Measurements from ENCODE around the gene TLDC2. TPM values are rescaled to one million over a fixed set of nuclear protein-coding genes. Genes with fewer than 3 reads are reported as not detected.

Gene TLDC2
- total RNA-seq, 1 experiment from 2014 or later: not detected

DNA sequence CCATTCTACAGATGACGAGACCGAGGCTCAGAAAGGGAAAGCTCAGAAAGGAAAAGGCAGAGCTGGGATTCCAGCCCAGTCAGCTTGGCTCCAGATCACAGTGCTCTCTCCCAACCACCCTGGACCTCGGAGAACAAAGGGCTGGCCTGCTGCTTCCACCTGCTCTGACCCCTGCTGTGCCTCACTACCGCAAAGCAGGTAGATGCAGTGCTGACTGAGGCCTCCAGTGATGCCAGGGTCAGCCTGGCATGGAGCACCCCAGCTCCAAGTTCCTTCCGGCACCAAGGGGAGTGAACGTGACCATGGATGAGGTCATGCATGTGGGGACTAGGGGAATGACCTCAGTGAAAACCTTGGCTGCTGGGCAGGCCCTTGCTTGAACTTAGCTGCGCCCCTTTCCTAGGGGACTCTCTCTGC, 20.7 kb upstream of the TLDC2 start:
- Histone ChIP-seq H3K27me3 (replicated peaks; ENCODE audit: control insufficient read depth, insufficient read depth, low read length) (no peaks in the 10 kb centered on the region), H3K36me3 (ENCODE audit: control insufficient read depth, insufficient read depth, low read length) (no peaks in the 10 kb centered on the region), H3K4me1 (no peaks in the 10 kb centered on the region), H3K4me3 (ENCODE audit: low read depth, low read length) (no peak overlapping the region), H3K9me3 (peaks cover 4% of the 10 kb centered on the region)
- BruUV-seq (replicated peaks): no TSS peak
- no peaks in the 10 kb centered on the region for H3K9me3 Mint-ChIP-seq (ENCODE audit: unreplicated experiment)
- no peak for DNase-seq
- intact Hi-C loops (cut with micrococcal nuclease; ENCODE audit: unreplicated experiment): no loop called here
- ChIA-PET POLR2A (no interaction called here), CTCF (interaction anchor here (1.9 kb wide), 1 partner anchor 8 kb away, joined by 11 read pairs; a partner anchor contains a TSS)
- TF ChIP-seq, protein P1, sequence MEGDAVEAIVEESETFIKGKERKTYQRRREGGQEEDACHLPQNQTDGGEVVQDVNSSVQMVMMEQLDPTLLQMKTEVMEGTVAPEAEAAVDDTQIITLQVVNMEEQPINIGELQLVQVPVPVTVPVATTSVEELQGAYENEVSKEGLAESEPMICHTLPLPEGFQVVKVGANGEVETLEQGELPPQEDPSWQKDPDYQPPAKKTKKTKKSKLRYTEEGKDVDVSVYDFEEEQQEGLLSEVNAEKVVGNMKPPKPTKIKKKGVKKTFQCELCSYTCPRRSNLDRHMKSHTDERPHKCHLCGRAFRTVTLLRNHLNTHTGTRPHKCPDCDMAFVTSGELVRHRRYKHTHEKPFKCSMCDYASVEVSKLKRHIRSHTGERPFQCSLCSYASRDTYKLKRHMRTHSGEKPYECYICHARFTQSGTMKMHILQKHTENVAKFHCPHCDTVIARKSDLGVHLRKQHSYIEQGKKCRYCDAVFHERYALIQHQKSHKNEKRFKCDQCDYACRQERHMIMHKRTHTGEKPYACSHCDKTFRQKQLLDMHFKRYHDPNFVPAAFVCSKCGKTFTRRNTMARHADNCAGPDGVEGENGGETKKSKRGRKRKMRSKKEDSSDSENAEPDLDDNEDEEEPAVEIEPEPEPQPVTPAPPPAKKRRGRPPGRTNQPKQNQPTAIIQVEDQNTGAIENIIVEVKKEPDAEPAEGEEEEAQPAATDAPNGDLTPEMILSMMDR (IDR thresholded peaks at IDR 0.05; ENCODE audit: insufficient read depth in 1 of 2, low read depth in 1 of 2, low read length in 1 of 2, severe bottlenecking in 1 of 2, unreplicated experiment in 1 of 2): no peak
- no peak overlapping the region for H3K4me3 Mint-ChIP-seq (ENCODE audit: unreplicated experiment)
- no peak overlapping the region for H3K27ac Mint-ChIP-seq (ENCODE audit: unreplicated experiment)
- H3K4me1 Mint-ChIP-seq (ENCODE audit: low read depth, unreplicated experiment): peaks cover 3% of the 10 kb centered on the region
- H3K27me3 Mint-ChIP-seq (ENCODE audit: insufficient read depth, unreplicated experiment): no peaks in the 10 kb centered on the region
- no peaks in the 10 kb centered on the region for H3K36me3 Mint-ChIP-seq (ENCODE audit: insufficient read depth, unreplicated experiment)

DNA sequence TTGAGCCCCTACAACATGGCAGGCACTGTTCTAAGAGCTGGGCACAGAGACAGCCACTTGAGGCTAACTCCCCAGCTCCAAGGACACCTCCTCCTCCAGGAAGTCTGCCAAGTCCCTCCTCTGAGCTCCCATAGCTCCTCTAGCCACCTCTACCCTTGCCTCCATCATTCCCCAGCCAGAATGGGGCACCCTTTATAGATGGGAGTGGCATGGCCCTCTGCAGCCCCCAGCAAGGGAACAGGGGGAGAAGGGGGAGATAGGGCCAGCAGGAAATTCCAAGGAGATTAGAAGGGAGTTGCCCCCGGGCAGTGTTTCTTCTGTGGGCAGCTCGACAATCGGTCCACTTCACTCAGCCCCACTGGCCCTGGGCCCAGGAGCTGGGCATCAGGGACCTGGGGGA, 19.7 kb upstream of the TLDC2 start:
- Mint-ChIP-seq H3K27me3 (ENCODE audit: insufficient read depth, unreplicated experiment) (no peaks in the 10 kb centered on the region), H3K9me3 (ENCODE audit: unreplicated experiment) (no peaks in the 10 kb centered on the region), H3K4me1 (ENCODE audit: low read depth, unreplicated experiment) (peaks cover 6% of the 10 kb centered on the region), H3K27ac (ENCODE audit: unreplicated experiment) (no peak overlapping the region), H3K36me3 (ENCODE audit: insufficient read depth, unreplicated experiment) (no peaks in the 10 kb centered on the region), H3K4me3 (ENCODE audit: unreplicated experiment) (no peak overlapping the region)
- intact Hi-C loops (cut with micrococcal nuclease; ENCODE audit: unreplicated experiment): no loop called here
- Histone ChIP-seq H3K27me3 (replicated peaks; ENCODE audit: control insufficient read depth, insufficient read depth, low read length) (no peaks in the 10 kb centered on the region), H3K4me1 (no peaks in the 10 kb centered on the region), H3K9me3 (no peaks in the 10 kb centered on the region), H3K36me3 (ENCODE audit: control insufficient read depth, insufficient read depth, low read length) (peaks cover 2% of the 10 kb centered on the region; the same call in 1 of the 2 replicates), H3K4me3 (ENCODE audit: low read depth, low read length) (no peak overlapping the region)
- POLR2A ChIA-PET: no interaction called here
- TF ChIP-seq, protein P1 (IDR thresholded peaks at IDR 0.05; ENCODE audit: insufficient read depth in 1 of 2, low read depth in 1 of 2, low read length in 1 of 2, severe bottlenecking in 1 of 2, unreplicated experiment in 1 of 2): no peak
- CTCF ChIA-PET: no interaction called here
- no TSS peak for BruUV-seq (replicated peaks)
- DNase-seq: no peak

DNA sequence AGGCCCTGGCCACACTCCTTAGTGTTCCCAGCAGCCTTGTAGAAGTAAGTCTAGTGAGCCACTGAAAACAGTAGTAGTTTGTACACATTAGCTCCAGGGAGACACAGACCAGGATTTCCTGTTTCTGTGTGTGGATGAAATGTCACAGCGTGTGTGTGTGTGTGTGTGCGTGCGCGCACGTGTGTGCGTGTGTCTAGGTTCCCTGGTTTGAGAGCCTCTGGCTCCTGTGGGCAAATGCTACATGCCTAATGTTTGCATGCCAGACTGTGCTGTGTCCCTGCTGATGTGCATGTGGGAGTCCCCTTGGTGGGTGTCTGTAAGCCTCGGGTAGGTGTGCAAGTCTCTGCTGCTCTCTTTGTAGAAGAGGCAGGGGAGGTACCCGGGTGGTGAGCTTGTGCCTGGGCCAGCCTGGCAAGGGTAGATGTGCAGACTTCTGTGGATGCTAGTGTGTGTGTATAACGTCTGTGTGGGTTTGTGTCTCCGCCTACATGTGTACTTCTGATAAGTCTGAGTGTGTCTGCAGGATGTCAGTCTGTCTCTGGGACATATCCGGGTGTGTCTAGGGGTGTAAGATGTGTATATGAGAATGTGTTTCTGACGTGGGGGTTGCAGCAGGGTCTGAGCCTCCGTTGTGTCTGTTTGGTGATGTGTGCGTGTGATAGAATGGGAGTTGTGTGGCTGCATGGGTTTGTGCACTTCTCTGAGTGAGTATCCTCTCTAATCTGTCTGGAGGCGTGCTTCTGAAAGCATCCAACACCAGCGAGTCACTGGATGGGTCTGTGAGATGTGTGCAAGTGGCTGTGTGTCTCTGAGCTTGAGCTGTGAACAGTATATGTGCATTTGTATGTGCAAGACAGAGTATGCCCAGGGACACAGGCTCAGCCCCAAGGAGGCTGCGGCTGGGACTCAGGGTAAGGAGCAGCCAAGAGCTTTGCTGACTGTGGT, 19.0 kb upstream of the TLDC2 start:
- Mint-ChIP-seq H3K4me1 (ENCODE audit: low read depth, unreplicated experiment) (peaks cover 6% of the 10 kb centered on the region), H3K4me3 (ENCODE audit: unreplicated experiment) (no peak overlapping the region), H3K9me3 (ENCODE audit: unreplicated experiment) (no peaks in the 10 kb centered on the region), H3K36me3 (ENCODE audit: insufficient read depth, unreplicated experiment) (no peaks in the 10 kb centered on the region), H3K27ac (ENCODE audit: unreplicated experiment) (no peak overlapping the region), H3K27me3 (ENCODE audit: insufficient read depth, unreplicated experiment) (no peaks in the 10 kb centered on the region)
- ChIA-PET POLR2A (interaction anchor here (0.6 kb wide), 1 partner anchor 21 kb away, joined by 9 read pairs; no protein-coding TSS in a partner anchor), CTCF (interaction anchor here (0.5 to 0.8 kb wide), 2 partner anchors 10 to 31 kb away, joined by 3 read pairs; no protein-coding TSS in a partner anchor)
- H3K4me1 ChIP-seq: peaks cover 6% of the 10 kb centered on the region
- H3K27me3 ChIP-seq (replicated peaks; ENCODE audit: control insufficient read depth, insufficient read depth, low read length): no peaks in the 10 kb centered on the region
- no peak overlapping the region for H3K4me3 ChIP-seq (ENCODE audit: low read depth, low read length)
- no peaks in the 10 kb centered on the region for H3K9me3 ChIP-seq
- intact Hi-C loops (cut with micrococcal nuclease; ENCODE audit: unreplicated experiment): no loop called here
- DNase-seq: no peak
- TF ChIP-seq, protein P1 (IDR thresholded peaks at IDR 0.05; ENCODE audit: insufficient read depth in 1 of 2, low read depth in 1 of 2, low read length in 1 of 2, severe bottlenecking in 1 of 2, unreplicated experiment in 1 of 2): no peak
- BruUV-seq (replicated peaks): no TSS peak
- peaks cover 2% of the 10 kb centered on the region; the same call in 1 of the 2 replicates for H3K36me3 ChIP-seq (ENCODE audit: control insufficient read depth, insufficient read depth, low read length)
